ENCODE measurements around the gene SUPT3H. TPM values are rescaled to one million over a fixed set of nuclear protein-coding genes. Genes with fewer than 3 reads are reported as not detected.

Gene SUPT3H
- total RNA-seq, result 4.9 and 13.3 TPM in 2 replicates

DNA sequence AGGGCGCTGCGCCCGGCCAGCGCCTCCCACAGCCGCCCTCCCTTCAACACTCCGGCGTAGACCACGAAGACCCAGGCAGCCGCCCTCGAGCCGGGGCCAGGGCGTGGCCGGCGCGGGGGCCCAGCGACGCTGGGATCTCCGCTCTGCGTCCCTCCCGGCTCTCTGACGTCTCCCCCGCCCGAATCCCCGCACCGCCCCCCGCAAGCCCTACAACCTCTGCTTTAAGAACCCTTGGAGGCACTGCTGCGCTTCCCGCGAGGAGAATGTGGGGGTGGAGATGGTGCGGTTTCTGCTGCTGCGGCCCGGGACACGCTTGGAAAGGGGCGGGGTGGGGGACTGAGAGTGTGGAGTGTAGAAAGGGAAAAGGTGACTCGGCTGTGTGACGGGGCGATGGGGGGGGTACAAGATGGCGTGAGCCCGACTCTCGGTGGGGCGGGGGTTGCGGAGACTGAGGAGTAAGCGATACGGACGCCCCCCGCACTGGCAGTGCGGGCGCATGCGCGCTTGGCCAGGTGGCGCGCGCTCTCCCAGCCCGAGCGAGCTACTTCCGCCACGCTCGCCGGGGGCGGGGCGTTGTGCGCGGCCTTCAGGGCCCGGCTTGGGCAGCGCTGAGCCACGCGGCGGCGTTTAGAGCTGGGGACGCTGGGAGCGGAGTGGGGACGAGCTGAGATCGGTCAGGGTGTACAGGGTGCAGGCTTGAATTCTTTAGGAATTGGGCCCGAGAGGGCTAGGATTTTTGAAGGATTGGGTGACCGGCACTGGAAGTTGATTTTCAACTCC is at the start of gene SUPT3H:
Gene SUPT3H (minus strand): TSS at position 381 of the 780 bp plus-strand sequence.

GRCh38 chr6:45327956-45328522 is 49.7 kb downstream of the SUPT3H start, which contains the start of gene RUNX2:
RUNX2 (plus strand) TSS chr6:45328330; CDS start chr6:45328727, 397 bp downstream.

Other genes starting within 250 kb of the SUPT3H start
- 0.49 and 0.72 TPM in 2 replicates for gene RUNX2, start 49.6 kb downstream of the SUPT3H start, total RNA-seq

All from cardiac atrium fibroblast (primary cell).